ENCODE measurements around the gene TGFA. TPM values are rescaled to one million over a fixed set of nuclear protein-coding genes. Genes with fewer than 3 reads are reported as not detected.

TGFA gene
- total RNA-seq, 1 experiment from 2014 or later: 2.5 TPM

DNA sequence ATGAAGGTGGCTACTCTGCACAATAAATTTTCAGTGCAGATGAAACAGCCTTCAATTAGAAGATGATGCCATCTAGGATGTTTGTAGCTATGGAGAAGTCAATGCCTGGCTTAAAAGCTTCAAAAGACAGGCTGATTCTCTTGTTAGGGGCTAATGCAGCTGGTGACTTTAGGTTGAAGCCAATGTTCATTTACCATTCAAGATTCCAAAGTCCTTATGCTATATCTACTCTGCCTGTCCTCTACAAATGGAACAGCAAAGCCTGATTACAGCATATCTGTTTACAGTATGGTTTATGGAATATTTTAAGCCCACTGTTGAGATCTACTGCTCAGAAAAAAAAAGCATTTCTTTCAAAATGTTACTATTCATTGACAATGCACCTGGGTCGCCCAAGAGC, 15.8 kb downstream of the TGFA start (continued):
- TF ChIP-seq, protein P1, sequence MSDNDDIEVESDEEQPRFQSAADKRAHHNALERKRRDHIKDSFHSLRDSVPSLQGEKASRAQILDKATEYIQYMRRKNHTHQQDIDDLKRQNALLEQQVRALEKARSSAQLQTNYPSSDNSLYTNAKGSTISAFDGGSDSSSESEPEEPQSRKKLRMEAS (CRISPR knock-in tag; IDR thresholded peaks at IDR 0.05): no peak

DNA sequence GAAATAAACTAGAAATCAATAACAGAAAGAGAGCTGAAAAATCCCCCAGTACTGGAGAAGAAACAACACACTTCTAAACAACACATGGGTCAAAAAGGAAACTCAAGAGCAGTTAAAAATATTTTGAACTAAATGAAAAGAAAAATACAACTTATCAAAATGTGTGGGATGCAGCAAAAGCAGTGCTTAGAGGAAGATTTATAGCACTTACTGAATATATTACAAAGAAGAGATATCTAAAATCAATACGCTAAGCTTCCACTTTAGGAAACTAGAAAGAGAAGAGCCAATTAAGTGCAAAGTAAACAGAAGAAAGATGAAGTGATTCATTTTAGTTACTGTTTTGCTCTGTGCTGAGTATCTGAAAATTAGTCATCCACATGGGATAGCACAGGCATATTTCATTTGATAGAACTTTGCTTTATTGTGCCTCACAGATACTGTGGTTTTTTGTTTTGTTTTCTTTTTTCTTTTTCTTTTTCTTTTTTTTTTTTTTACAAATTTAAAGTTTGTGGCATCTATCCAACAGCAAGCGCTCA, 17.0 kb downstream of the TGFA start:
- no peak overlapping the region for H3K4me3 Mint-ChIP-seq
- H3K27me3 Mint-ChIP-seq (ENCODE audit: low read depth): peaks cover 30% of the 10 kb centered on the region
- H3K9me3 Mint-ChIP-seq: peaks cover 11% of the 10 kb centered on the region
- no peak for TF ChIP-seq FOXK1 (CRISPR knock-in tag; IDR thresholded peaks at IDR 0.05)
- no peak for TF ChIP-seq ZNF263 (CRISPR knock-in tag; IDR thresholded peaks at IDR 0.05; ENCODE audit: low read depth)
- TF ChIP-seq JUN (CRISPR knock-in tag; IDR thresholded peaks at IDR 0.05): no peak
- TF ChIP-seq, protein P2, sequence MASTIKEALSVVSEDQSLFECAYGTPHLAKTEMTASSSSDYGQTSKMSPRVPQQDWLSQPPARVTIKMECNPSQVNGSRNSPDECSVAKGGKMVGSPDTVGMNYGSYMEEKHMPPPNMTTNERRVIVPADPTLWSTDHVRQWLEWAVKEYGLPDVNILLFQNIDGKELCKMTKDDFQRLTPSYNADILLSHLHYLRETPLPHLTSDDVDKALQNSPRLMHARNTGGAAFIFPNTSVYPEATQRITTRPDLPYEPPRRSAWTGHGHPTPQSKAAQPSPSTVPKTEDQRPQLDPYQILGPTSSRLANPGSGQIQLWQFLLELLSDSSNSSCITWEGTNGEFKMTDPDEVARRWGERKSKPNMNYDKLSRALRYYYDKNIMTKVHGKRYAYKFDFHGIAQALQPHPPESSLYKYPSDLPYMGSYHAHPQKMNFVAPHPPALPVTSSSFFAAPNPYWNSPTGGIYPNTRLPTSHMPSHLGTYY (CRISPR knock-in tag; IDR thresholded peaks at IDR 0.05): no peak
- no peak for TF ChIP-seq ZNF138 (CRISPR knock-in tag; conservative IDR thresholded peaks at IDR 0.05)
- no peak for TF ChIP-seq CREB1 (CRISPR knock-in tag; IDR thresholded peaks at IDR 0.05)
- TF ChIP-seq, protein P3, sequence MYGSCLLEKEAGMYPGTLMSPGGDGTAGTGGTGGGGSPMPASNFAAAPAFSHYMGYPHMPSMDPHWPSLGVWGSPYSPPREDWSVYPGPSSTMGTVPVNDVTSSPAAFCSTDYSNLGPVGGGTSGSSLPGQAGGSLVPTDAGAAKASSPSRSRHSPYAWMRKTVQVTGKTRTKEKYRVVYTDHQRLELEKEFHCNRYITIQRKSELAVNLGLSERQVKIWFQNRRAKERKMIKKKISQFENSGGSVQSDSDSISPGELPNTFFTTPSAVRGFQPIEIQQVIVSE (CRISPR knock-in tag; IDR thresholded peaks at IDR 0.05; ENCODE audit: borderline replicate concordance): no peak
- TF ChIP-seq NR1H2 (CRISPR knock-in tag; IDR thresholded peaks at IDR 0.05): no peak
- TF ChIP-seq ETV6 (CRISPR knock-in tag; IDR thresholded peaks at IDR 0.05): no peak
- TF ChIP-seq ESRRA (CRISPR knock-in tag; IDR thresholded peaks at IDR 0.05; ENCODE audit: borderline replicate concordance): no peak
- no peak for DNase-seq (ENCODE audit: low spot score)
- POLR2A ChIA-PET: no interaction called here
- no peak for ATAC-seq
- H3K4me1 Mint-ChIP-seq: 0 out of 2 replicates have a peak, but pooled peaks cover 2% of the 10 kb centered on the region
- no peaks in the 10 kb centered on the region for H3K36me3 Mint-ChIP-seq
- CTCF ChIA-PET: interaction anchor here (1.0 kb wide), 1 partner anchor 232 kb away, joined by 3 read pairs; no protein-coding TSS in a partner anchor
- H3K27ac Mint-ChIP-seq: no peak overlapping the region

DNA sequence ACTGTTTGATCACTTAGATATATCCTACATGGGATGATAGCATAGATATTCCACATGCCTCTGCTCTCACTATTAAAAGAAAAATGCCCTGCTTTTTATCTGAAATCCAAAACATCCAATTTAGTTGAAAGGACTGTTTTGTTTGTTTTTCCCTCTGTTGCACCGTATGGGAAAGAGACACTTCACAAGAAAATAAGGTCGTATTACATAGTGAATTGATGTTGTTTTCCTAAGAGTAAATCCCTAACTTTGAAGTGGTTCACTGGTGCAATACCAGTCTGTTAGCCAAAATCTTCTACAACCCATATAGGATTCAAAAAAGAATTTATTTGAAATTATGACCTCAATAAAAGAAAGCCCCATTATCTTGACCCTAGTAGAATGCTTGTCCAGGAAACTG, 18.1 kb downstream of the TGFA start:
- Mint-ChIP-seq H3K27me3 (ENCODE audit: low read depth) (peaks cover 27% of the 10 kb centered on the region), H3K9me3 (peaks cover 15% of the 10 kb centered on the region), H3K36me3 (no peaks in the 10 kb centered on the region), H3K27ac (no peak overlapping the region), H3K4me3 (no peak overlapping the region), H3K4me1 (0 out of 2 replicates have a peak, but pooled peaks cover 2% of the 10 kb centered on the region)
- POLR2A ChIA-PET: no interaction called here
- ATAC-seq (no peak), DNase-seq (ENCODE audit: low spot score) (no peak)
- TF ChIP-seq GABPB1 (CRISPR knock-in tag; IDR thresholded peaks at IDR 0.05) (0 out of 2 replicates have a peak, but pooled peaks have one; percentile 29), SP1 (CRISPR knock-in tag; conservative IDR thresholded peaks at IDR 0.05) (no peak)
- CTCF ChIA-PET: no interaction called here

DNA sequence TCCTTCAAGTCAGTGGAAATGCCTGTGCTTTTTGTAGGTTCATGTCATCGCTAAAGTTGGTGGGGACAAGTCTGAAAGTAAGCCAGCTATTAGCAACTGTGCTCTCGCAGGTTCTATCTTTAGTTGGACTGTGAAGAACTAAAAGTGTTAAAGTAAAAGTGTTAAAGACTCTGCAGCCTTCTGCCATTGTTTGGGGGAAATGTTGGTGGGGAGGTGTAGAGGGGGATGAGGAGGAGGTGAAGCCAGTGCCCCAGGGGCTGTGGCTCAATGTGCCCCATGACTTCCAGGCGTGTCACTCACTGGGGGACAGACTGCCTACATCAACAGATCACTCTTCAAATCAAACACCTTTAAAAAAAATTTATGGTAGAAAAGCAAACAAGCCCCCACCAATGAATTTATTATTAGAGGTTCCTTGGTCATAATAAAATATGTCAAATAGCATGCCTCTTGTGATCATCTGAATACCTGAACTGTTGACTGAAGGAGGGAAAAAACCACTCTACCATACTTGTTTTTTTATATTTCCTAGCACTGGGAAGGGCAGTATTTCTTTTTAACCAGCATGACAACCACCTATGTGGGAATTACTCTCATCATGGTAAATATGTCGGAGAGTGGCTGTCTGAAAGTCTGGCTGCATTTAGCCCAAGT, 19.3 kb downstream of the TGFA start:
- ChIA-PET POLR2A (no interaction called here), CTCF (interaction anchor here (1.1 kb wide), 1 partner anchor 10 kb away, joined by 3 read pairs; no protein-coding TSS in a partner anchor)
- Mint-ChIP-seq H3K27ac (no peak overlapping the region), H3K4me3 (no peak overlapping the region), H3K27me3 (ENCODE audit: low read depth) (peaks cover 24% of the 10 kb centered on the region), H3K9me3 (peaks cover 15% of the 10 kb centered on the region), H3K36me3 (no peaks in the 10 kb centered on the region), H3K4me1 (0 out of 2 replicates have a peak, but pooled peaks cover 2% of the 10 kb centered on the region)
- ATAC-seq: no peak
- no peak for DNase-seq (ENCODE audit: low spot score)
- TF ChIP-seq, protein P4, sequence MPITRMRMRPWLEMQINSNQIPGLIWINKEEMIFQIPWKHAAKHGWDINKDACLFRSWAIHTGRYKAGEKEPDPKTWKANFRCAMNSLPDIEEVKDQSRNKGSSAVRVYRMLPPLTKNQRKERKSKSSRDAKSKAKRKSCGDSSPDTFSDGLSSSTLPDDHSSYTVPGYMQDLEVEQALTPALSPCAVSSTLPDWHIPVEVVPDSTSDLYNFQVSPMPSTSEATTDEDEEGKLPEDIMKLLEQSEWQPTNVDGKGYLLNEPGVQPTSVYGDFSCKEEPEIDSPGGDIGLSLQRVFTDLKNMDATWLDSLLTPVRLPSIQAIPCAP (CRISPR knock-in tag; IDR thresholded peaks at IDR 0.05): no peak
- TF ChIP-seq, protein P5, sequence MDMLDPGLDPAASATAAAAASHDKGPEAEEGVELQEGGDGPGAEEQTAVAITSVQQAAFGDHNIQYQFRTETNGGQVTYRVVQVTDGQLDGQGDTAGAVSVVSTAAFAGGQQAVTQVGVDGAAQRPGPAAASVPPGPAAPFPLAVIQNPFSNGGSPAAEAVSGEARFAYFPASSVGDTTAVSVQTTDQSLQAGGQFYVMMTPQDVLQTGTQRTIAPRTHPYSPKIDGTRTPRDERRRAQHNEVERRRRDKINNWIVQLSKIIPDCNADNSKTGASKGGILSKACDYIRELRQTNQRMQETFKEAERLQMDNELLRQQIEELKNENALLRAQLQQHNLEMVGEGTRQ (CRISPR knock-in tag; IDR thresholded peaks at IDR 0.05): no peak
- TF ChIP-seq, protein P2 (CRISPR knock-in tag; IDR thresholded peaks at IDR 0.05): no peak
- TF ChIP-seq NFE2L1 (CRISPR knock-in tag; IDR thresholded peaks at IDR 0.05) (no peak), SOX15 (CRISPR knock-in tag; IDR thresholded peaks at IDR 0.05) (no peak), ZNF232 (CRISPR knock-in tag; IDR thresholded peaks at IDR 0.05) (no peak), ELF4 (CRISPR knock-in tag; IDR thresholded peaks at IDR 0.05; ENCODE audit: low read depth) (no peak), ATF1 (CRISPR knock-in tag; IDR thresholded peaks at IDR 0.05) (no peak), PRRX2 (CRISPR knock-in tag; IDR thresholded peaks at IDR 0.05) (no peak), GRHL2 (CRISPR knock-in tag; IDR thresholded peaks at IDR 0.05; ENCODE audit: insufficient replicate concordance, severe bottlenecking) (no peak), NR2C2 (CRISPR knock-in tag; IDR thresholded peaks at IDR 0.05) (no peak)
- TF ChIP-seq, protein P1 (CRISPR knock-in tag; IDR thresholded peaks at IDR 0.05): no peak
- TF ChIP-seq, protein P6, sequence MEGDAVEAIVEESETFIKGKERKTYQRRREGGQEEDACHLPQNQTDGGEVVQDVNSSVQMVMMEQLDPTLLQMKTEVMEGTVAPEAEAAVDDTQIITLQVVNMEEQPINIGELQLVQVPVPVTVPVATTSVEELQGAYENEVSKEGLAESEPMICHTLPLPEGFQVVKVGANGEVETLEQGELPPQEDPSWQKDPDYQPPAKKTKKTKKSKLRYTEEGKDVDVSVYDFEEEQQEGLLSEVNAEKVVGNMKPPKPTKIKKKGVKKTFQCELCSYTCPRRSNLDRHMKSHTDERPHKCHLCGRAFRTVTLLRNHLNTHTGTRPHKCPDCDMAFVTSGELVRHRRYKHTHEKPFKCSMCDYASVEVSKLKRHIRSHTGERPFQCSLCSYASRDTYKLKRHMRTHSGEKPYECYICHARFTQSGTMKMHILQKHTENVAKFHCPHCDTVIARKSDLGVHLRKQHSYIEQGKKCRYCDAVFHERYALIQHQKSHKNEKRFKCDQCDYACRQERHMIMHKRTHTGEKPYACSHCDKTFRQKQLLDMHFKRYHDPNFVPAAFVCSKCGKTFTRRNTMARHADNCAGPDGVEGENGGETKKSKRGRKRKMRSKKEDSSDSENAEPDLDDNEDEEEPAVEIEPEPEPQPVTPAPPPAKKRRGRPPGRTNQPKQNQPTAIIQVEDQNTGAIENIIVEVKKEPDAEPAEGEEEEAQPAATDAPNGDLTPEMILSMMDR (IDR thresholded peaks at IDR 0.05): no peak

All from WTC11 (cell line).